NCI-H1092 treated with DMSO at 0.1 percent for 48 hours (cell line): Measurements from ENCODE around the gene MTNR1A.
"Not testable (repeated sequence)": the region's sequence is repeated elsewhere in the genome, so short reads cannot be mapped to it uniquely, and the experiment has no call there.

Experiments
- DNase-seq: peaks from one replicate; lab custom pipeline; 2025; lab: John Stamatoyannopoulos, UW

MTNR1A gene

DNA sequence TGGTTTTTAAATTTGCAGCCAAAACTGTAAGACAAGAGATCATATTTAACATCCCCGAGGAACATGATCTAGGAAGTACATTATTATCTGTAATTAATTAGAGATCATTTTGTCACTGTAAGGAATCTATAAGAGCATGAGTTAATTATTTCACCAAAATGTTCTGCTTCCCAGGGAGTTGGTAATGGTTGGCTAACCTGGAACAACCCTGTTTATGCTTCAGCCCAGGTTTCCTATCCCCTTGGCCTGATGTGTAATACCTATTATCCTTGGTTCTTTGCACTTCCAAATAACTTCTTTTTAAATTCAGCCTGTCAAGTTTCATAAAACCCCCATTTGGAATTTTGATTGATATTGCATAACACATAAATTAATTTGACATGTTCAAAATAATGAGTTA is 6.4 kb upstream of the MTNR1A start:
- DNase-seq, result no peak

DNA sequence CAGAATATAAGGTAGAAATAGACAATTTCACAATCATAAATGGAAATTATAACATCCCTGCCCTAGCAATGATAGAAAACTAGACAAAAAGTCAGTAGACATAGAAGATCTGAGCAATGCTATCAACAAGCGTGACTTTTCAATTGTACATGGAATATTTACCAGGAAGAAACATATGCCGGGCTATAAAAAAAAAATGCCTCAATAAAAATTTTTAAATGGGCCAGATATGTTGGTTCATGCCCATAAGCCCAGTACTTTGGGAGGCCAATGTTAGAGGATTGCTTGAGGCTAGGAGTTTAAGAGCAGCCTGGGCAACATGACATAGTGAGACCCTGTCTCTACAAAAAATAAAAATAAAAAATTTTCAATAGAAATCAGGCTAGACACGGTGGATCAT is 5.3 kb upstream of the MTNR1A start:
- no peak for DNase-seq

DNA sequence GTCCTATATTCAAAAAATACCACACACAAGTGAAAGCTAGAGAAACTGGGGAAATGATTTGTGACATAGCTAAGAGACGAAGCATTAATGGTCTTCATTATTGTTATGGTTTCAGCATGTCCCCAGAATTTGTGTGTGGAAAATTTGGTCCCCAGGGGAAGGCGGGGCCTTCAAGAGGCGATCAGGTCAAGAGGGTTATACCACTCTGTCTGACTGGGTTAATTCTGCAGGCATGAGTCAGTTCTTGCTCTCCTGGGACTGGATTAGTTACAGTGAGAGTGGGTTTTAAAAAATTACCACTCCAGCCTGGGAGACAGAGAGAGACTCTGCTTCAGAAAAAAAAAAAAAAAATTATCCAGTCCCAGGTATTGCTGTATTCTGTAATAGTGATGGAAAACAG is 2.1 kb upstream of the MTNR1A start:
- peak; percentile 32 for DNase-seq

DNA sequence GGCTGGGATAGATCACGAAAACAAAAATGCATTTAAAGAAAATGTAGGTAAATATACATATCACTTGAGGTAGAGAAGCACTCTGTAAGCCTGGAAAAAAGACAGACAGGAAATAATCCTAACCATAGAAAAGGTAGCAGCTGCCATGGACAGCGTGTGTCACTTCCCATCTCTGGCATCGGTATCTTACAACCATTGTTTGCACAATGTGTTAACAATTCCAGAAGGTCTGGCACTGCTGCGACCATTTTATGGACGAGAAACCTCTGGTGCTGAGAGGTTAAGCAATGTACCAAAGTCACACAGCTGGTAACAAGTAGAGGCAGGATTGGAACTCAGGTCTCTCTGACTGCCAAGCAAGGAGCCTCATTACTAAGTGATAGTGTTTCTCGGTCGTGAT is 1.7 kb upstream of the MTNR1A start:
- DNase-seq, result peak; percentile 5

DNA sequence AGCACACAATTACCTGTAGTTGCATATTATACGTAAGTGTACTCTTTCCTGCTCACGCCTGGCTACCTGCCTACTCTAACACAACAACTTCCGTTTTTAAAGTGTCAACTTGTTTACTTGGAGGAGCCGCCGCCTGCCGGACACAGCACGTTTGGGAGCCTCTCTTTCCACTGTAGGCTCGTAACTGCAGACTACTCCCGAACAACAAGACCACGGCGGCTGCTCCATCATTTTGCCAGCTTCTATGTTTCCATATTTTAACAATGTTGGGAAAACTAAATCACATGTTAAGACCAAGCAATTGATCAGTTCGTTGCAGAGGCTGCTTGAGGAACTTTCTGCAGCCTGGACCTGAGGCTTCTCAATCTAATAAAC is 841 bp downstream of the MTNR1A start:
- DNase-seq, result peak; percentile 61

DNA sequence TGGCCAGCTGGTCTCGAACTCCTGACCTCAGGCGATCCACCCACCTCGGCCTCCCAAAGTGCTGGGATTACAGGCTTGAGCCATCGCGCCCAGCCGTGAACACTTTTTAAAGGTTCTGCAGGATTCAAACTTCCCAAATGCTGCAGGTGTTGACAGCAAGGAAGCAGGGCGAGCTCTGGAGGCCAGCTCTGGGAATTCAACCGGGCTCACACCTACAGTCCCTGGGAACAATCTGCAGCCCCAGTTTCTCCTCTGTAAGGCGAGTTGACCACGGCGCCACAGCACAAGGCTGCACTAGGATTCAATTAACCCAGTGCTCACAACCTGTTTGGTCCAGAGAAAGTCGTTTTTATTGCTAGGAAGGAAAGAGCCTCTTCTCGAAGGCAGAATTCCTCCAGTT is 1.6 kb downstream of the MTNR1A start:
- no peak for DNase-seq

DNA sequence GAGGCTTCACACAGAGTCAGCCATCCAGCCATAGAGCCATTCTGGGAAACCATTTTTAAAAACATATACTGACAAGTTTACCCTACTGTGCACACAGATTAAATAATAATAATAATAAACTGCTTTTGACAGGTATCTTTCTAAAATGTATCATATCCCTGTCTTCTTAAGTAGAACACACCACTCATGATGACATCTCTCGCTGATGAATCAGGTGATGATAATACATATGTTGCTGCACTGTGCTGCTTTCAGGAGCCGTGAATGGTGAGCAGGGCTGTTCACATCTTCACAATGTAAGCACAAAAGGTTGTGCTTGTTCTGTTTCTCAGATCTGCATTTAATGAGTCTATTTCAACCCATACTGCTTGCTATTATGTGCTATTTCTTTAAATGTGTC is 3.5 kb downstream of the MTNR1A start:
- no peak for DNase-seq

DNA sequence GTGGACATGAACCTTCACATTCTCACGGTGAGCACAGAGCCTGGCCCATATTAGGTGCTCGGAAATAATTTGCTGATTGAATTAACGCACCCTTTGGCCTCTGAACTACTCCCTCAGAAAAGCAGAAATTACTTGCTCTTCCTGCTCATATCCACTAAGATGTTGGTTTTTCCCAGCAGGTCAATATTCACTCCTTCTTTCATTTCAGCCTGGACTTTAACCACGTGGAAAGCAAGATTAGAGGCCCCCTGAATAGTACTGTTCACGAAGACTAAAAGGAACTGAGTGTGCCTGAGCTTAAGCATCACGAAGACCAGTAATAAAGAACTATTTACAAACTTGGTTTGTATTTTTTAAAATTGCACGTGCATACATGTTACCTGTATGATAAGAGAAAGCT is 9.9 kb downstream of the MTNR1A start:
- DNase-seq, result no peak

DNA sequence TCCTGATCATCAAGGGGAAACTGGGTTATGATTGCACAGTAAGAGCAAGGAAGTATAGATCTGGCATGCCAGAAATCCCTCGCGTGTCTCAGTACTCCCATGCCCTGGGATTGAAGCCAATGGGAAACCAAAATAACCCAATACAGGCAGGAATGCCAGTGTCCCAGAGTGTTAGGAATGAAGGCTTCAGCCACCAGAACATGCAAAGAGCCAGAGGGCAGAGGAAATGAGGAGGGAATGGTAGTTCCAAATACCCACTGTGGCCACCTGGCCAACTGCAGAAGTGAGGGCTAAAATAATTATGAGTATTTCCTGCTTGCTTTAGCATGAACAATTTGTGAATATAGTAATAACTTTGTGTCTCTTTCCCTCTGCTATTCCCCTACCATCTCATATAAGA is 12.2 kb downstream of the MTNR1A start:
- no peak for DNase-seq

DNA sequence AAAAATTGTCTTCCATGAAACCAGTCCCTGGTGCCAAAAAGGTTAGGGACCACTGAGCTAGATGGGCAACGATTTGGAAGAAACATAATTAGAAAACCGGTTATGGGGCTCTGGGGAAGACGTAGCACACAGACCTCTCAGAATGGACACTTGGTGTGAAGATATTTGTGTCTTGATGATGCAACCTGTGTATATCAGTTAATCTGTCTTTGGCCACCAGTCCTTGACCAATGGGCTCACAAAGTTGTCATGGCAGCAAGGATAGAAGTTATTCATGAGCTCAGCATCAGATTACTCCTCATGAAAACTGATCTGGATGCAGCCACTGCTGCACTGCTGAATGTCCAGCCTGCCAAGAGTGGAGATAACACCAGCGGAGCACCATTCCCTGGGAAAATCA is 13.6 kb downstream of the MTNR1A start:
- DNase-seq, result no peak

DNA sequence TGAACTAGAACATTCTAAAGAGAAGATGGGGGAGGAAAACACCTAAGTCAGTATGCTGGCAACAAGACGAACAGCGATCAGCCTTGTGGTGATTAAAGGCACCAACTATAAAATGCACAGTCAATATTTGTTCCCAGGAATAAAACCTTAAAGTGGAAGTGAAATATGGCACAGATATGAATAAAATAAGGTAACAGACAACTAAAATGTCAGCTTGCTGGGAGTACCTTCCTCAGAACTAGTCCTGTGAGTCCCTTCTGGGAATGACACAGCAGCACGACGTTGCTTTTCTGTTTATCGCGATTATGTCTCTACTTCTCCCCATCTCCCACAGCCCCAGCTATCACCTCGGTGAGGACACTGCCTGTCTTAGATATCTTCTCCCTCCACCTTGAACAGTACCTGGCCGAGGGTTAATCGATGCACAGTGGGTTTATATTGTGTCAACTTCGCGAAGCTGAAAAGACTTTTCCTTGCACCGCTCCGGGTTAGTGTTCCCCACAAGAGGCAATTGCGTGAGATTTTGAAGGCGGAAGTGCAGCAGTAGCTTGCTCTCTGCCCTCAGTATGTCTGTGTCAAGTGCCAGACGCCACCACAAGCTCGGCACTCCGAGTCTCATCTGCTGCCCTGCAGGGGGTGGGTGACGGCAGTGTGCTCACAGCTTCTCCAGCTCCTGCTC is 17.4 kb downstream of the MTNR1A start:
- no peak for DNase-seq

DNA sequence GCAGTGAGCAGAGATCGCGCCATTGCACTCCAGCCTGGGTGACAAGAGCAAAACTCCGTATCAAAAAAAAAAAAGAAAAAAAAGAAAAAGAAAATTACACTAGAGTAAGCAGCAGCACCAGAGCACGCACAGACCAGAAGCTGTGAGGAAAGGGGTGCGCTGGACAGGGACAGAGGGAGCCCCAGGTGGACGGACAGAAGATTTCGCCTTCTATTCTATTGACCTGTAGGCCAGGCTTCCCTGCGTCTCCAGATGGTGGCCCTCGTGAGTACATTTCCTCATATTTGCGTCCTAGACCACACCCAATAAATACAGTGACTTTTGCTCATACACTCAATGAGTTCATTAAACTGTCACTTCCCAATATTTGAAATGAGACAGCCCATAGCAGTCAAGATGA is 19.1 kb downstream of the MTNR1A start:
- DNase-seq, result no peak

DNA sequence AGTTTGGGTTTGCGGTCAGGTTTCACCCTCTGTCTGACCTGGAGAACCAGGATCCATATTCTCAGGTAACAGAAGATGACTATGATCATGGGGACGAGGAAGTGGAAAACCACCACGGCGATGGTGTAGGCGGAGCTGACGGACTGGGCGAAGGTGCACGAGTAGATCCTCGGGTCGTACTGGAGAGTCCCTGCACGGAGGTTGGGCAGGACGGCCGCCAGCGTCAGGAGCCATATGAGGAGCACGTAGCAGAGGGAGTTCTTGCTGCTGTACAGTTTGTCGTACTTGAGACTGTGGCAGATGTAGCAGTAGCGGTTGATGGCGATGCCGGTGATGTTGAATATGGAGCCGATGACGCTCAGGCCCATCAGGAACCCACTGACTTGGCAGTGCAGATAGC is 21.3 kb downstream of the MTNR1A start:
- DNase-seq, result no peak

DNA sequence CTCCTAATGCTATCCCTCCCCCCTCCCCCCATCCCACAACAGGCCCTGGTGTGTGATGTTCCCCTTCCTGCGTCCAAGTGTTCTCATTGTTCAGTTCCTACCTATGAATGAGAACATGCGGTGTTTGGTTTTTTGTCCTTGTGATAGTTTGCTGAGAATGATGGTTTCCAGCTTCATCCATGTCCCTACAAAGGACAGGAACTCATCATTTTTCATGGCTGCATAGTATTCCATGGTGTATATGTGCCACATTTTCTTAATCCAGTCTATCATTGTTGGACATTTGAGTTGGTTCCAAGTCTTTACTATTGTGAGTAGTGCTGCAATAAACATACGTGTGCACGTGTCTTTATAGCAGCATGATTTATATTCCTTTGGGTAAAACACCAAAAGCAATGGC is 31.4 kb downstream of the MTNR1A start:
- not testable (repeated sequence) for DNase-seq

DNA sequence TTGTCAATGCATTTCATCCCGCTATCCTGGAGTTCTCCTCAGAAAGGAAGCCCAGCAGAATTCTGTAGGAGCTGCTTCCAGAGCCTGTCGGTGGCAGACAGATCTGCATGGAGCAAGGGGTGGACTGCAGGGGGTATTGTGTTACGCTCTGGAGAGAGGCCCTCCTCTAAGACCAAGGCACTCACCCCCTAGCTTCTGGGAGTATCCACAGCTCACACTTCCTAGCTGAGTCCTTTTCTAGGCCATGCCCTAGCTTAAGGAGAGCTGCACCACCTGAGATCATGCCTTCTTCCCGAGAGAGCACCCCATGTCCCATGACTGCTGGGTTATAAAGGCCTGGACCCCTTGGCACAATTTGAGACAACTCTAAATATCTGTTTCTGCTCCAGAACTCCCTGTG is 39.1 kb downstream of the MTNR1A start:
- DNase-seq, result no peak

DNA sequence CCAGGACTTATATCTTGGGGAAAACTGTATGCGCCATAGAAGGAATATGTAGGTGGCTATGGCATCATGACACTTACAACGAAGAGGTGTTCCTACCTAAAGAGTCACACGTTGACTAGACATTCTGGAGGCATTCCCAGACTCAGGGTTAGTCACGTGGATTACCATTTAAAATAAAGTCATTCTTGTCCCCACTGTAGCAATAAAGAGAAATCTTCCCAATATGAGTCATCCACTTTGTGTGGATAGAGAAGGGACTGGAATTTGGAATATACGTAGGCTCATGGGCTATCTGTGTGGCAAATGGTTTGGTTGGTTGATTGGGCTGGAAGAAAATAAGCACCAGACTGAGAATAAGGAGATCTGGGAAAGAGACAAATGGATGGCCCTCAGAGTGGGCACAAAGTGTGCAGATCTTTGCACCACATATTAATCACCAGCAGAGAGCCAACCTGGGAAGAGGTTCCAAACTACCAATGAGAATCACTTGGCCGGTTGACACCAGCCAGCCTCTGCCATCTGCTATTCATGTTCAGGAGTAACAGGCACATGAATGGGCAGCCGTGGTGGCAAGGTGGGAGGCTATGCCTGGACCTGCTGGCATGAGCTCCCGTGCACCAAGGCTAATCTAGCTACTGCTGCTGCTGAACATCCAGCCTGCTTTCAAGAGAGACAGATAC is 41.0 kb downstream of the MTNR1A start:
- DNase-seq, result no peak

DNA sequence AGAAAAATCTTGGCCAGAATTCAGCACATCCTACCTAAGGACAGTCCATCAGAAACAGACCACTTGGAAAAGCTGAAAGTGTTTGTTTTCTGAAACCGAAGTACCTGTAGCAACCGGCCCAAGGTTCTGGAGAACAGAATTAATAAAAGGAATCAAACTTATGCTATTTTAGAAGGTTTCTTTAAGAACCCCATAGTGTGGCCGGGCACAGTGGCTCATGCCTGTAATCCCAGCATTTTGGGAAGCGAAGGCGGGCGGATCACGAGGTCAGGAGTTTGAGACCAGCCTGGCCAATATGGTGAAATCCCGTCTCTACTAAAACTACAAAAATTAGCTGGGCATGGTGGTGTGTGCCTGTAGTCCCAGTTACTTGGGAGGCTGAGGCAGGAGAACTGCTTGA is 50.6 kb downstream of the MTNR1A start:
- DNase-seq, result not testable (repeated sequence)

DNA sequence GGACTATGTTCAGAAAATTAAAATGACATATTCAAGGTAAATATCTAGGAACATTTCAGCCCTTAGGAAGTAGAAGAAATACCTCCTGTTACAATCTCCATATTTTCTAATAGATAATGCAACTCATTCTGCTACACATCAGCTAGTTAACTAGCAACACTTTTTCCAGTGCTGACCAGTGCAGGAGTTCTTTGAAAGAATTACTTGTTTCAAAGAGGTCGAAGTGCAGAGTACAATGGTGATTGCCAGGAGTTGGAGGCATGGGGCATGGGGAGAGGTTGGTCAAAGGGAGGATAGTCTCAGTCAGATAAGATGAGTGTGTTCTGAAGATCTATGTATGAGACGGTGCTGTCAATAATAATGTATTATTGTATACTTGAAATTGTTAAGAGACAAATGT is 53.1 kb downstream of the MTNR1A start:
- no peak for DNase-seq

DNA sequence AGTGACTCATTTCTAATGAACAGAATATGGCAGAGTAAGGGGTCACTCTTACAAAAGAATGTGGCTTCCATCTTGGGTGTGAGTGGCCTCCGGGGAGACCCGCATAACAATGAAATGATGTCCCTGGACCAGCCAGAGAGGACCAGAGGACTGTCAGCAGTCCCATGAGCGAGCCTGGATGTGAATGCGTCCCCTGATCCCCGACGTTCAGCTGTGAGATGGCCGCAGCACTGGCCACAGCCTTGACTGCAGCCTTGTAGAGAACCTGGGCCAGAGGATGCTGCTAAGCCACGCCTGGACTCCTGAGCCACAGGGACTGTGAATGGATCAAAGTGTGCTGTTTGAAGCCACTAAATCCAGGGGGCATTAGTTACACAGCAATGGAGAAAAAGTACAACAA is 53.8 kb downstream of the MTNR1A start:
- no peak for DNase-seq

DNA sequence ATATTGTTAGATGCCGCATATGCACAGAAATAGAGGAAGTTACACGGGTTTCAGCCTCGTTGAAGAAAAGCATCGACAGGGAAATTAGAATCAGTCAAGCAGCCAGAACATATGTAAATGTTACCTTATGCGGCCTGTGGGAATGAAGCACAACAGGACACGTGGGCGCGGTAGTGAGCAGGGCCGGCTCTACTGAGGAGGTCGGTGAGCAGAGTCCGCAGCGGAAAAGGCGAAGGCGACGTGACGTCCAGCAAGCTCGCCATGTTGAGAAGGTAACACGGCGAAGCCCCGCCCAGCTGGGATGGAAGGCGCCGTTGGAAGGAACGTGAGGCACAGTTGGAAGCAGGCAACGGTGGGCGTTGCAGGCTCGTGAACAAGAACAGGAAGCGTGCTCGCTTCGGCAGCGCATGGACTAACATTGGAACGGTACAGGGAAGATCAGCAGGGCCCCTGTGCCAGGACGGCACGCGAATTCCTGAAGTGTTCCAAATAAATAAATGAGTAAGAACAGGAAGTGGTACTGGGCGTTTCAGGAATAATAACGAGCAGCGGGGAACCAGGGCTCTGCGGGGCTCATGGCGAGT is 54.6 kb downstream of the MTNR1A start:
- no peak for DNase-seq

DNA sequence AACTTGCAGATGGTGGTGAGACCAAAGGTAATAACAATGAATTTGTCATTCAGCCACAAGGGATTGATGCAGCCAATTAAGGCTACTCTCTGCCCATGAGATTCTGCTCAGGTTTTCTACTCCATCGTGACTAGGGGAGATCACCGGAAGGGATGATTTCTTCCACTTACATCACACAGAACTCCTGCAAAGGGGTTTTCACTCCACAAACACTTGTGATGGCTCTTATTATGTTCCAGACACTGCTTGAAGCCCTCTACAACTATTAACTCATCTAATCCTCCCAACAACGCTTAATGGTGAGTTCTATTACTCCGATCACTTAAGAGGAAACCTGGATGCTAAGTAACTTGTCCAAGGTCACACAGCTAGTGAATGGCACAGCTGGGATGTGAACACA is 55.9 kb downstream of the MTNR1A start:
- DNase-seq, result no peak

DNA sequence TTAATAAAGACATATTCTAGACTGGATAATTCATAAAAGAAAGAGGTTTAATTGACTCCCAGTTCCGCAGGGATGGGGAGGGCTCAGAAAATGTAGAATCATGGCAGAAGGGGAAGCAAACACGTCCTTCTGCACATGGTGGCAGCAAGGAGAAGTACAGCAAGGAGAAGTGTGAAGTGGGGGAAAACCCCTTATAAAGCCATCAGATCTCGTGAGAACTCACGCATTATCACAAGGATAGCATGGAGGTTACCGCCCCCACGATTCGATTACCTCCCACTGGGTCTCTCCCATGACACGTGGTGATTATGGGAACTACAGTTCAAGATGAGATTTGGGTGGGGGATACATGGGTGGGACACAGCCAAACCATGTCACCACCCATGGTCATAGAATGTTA is 58.3 kb downstream of the MTNR1A start:
- no peak for DNase-seq

DNA sequence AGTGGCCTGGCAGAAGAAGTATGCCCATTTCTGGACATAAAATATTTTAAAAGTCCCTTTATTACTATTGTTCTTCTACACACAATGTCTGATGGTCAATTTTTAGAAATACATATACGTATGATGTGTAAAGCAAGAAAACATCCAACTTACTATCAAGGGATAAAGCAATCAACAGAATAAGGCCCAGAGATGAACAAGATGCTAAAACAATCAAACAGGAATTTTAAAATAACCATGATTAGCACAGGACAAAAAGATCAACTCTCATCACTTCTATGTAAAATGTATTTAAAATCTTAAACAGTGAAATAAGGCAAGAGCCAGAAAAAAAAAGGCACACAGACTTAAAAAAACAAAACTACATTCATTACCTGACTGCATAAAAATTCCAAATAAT is 60.9 kb downstream of the MTNR1A start:
- DNase-seq, result no peak

DNA sequence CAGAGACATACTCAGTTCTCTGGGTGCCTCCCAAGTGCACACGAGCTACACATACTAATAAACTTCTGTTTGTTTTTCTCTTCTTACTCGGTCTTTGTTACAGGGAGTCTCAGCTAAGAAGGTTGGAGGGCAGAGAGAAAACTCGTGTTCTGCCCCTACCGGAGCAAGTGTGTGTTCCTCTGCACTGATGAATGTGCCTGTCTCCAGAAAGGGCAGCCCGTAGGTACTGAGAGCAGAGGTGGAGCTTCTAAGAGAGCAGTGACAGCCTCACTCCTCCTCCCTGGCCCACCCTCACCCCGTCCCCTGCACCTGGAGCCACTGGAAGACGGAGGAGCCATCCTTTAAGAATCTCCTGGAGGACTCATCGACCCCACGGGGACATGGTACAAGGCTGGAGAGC is 67.6 kb downstream of the MTNR1A start:
- no peak for DNase-seq
